DND-41 (cell line): ENCODE results near the gene SMIM1.

ENCODE experiments used
- ATAC-seq: fragments of 200-7000 bp; cut with Tn5 transposase; 3 replicates; pipeline ENCODE4 v1.9.1; 2021; ENCODE audit warnings: low read depth; ENCODE audit not compliant: insufficient read depth
- DNase-seq: peaks from one replicate; pipeline ENCODE4 v3.0.0-alpha.2; 2020
- H2AFZ ChIP-seq: 2 replicates; pipeline ENCODE4 v1.6.0; 2012; ENCODE audit warnings: low read depth, low read length
- H3K27ac ChIP-seq: 2 replicates; pipeline ENCODE4 v1.5.1; 2012; ENCODE audit warnings: low read length, inconsistent platforms
- H3K27me3 ChIP-seq: fragments of 200-600 bp; sonication (generic); 2 replicates; pipeline ENCODE4 v1.6.0; 2012; ENCODE audit warnings: low read length, mild to moderate bottlenecking, inconsistent platforms; ENCODE audit not compliant: insufficient read depth, poor library complexity
- H3K36me3 ChIP-seq: 2 replicates; pipeline ENCODE4 v1.5.1; 2012; ENCODE audit warnings: low read length, inconsistent platforms; ENCODE audit not compliant: insufficient read depth
- H3K4me1 ChIP-seq: 2 replicates; pipeline ENCODE4 v1.5.1; 2012; ENCODE audit warnings: mild to moderate bottlenecking, low read length; ENCODE audit not compliant: insufficient read depth
- H3K4me2 ChIP-seq: 2 replicates; pipeline ENCODE4 v1.6.0; 2012; ENCODE audit warnings: mild to moderate bottlenecking, moderate library complexity, low read length, inconsistent platforms; ENCODE audit not compliant: insufficient read depth
- H3K4me3 ChIP-seq, 2 experiments: fragments of 200-600 bp in 1 of 2; shearing (Covaris generic) in 1 of 2; 2 replicates each; pipeline ENCODE4 v1.5.1; 2012 to 2016; ENCODE audit warnings: inconsistent platforms in 2 of 2, low read length in 2 of 2, mild to moderate bottlenecking in 2 of 2, low read depth in 1 of 2, moderate library complexity in 1 of 2
- H3K79me2 ChIP-seq: 2 replicates; pipeline ENCODE4 v1.6.0; 2012; ENCODE audit warnings: low read length, inconsistent platforms; ENCODE audit not compliant: insufficient read depth
- H3K9ac ChIP-seq: 2 replicates; pipeline ENCODE4 v1.6.0; 2012; ENCODE audit warnings: low read depth, mild to moderate bottlenecking, inconsistent platforms, low read length, moderate library complexity
- H3K9me3 ChIP-seq: 2 replicates; pipeline ENCODE4 v1.5.1; 2012; ENCODE audit warnings: low read length, moderate library complexity, mild to moderate bottlenecking, inconsistent platforms; ENCODE audit not compliant: insufficient read depth, severe bottlenecking
- H4K20me1 ChIP-seq: 2 replicates; pipeline ENCODE4 v1.6.0; 2012; ENCODE audit warnings: low read length; ENCODE audit not compliant: insufficient read depth
- EZH2 ChIP-seq: IDR thresholded peaks from 3 replicates; pipeline ENCODE4 v1.6.1; 2012; ENCODE audit warnings: borderline replicate concordance, low read depth, mild to moderate bottlenecking, moderate library complexity, low read length, inconsistent platforms; ENCODE audit not compliant: severe bottlenecking
- TF ChIP-seq, protein P1 (sequence below): IDR thresholded peaks from 2 replicates; pipeline ENCODE4 v1.5.1; 2012; ENCODE audit warnings: borderline replicate concordance, low read length, moderate library complexity, mild to moderate bottlenecking; ENCODE audit not compliant: poor library complexity, severe bottlenecking; ENCODE audit errors: extremely low read depth

SMIM1 gene

GRCh38 chr1:3779912-3780416 lies 7.4 kb downstream of the SMIM1 start:
- H3K9me3 ChIP-seq: no peaks in the 10 kb centered on the region
- H4K20me1 ChIP-seq: peaks cover 24% of the 10 kb centered on the region
- H3K9ac ChIP-seq: no peak overlapping the region
- H3K27ac ChIP-seq: no peak overlapping the region
- no peaks in the 10 kb centered on the region for H3K79me2 ChIP-seq
- no peaks in the 10 kb centered on the region for H3K27me3 ChIP-seq
- DNase-seq (no peak), ATAC-seq (no peak)
- TF ChIP-seq, protein P1, sequence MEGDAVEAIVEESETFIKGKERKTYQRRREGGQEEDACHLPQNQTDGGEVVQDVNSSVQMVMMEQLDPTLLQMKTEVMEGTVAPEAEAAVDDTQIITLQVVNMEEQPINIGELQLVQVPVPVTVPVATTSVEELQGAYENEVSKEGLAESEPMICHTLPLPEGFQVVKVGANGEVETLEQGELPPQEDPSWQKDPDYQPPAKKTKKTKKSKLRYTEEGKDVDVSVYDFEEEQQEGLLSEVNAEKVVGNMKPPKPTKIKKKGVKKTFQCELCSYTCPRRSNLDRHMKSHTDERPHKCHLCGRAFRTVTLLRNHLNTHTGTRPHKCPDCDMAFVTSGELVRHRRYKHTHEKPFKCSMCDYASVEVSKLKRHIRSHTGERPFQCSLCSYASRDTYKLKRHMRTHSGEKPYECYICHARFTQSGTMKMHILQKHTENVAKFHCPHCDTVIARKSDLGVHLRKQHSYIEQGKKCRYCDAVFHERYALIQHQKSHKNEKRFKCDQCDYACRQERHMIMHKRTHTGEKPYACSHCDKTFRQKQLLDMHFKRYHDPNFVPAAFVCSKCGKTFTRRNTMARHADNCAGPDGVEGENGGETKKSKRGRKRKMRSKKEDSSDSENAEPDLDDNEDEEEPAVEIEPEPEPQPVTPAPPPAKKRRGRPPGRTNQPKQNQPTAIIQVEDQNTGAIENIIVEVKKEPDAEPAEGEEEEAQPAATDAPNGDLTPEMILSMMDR: no peak
- TF ChIP-seq EZH2: no peak
- no peaks in the 10 kb centered on the region for H3K4me1 ChIP-seq
- no peak overlapping the region for H3K4me2 ChIP-seq
- H3K4me3 ChIP-seq: no peak overlapping the region
- peaks cover 61% of the 10 kb centered on the region for H3K36me3 ChIP-seq
- no peak overlapping the region for H2AFZ ChIP-seq

DNA sequence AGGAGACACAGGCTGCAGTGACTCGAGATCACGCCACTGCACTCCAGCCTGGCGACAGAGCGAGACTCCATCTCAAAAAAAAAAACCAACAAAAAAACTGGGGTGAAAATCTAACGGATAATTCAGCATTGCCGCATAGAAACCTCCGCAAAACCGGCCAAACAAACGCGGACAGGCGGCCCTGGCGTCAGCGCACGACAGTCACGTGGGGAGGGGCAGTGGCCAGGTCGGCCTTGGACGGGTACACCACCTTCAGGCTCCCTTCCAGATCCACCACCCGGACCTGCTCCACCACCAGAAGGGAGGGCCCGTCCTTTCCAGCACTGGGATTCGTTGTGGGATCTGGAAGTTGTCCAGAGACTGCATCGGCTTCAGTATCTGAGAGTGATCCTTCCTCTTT lies 8.4 kb downstream of the SMIM1 start:
- H3K36me3 ChIP-seq: peaks cover 70% of the 10 kb centered on the region
- H2AFZ ChIP-seq: no peak overlapping the region
- H3K27ac ChIP-seq: no peak overlapping the region
- H3K9me3 ChIP-seq: no peaks in the 10 kb centered on the region
- no peaks in the 10 kb centered on the region for H3K79me2 ChIP-seq
- DNase-seq (no peak), ATAC-seq (no peak)
- H4K20me1 ChIP-seq: peaks cover 22% of the 10 kb centered on the region
- H3K4me3 ChIP-seq: no peak overlapping the region
- no peaks in the 10 kb centered on the region for H3K27me3 ChIP-seq
- TF ChIP-seq, protein P1: no peak
- no peak for TF ChIP-seq EZH2
- H3K4me2 ChIP-seq: no peak overlapping the region
- H3K9ac ChIP-seq: no peak overlapping the region
- no peaks in the 10 kb centered on the region for H3K4me1 ChIP-seq

DNA sequence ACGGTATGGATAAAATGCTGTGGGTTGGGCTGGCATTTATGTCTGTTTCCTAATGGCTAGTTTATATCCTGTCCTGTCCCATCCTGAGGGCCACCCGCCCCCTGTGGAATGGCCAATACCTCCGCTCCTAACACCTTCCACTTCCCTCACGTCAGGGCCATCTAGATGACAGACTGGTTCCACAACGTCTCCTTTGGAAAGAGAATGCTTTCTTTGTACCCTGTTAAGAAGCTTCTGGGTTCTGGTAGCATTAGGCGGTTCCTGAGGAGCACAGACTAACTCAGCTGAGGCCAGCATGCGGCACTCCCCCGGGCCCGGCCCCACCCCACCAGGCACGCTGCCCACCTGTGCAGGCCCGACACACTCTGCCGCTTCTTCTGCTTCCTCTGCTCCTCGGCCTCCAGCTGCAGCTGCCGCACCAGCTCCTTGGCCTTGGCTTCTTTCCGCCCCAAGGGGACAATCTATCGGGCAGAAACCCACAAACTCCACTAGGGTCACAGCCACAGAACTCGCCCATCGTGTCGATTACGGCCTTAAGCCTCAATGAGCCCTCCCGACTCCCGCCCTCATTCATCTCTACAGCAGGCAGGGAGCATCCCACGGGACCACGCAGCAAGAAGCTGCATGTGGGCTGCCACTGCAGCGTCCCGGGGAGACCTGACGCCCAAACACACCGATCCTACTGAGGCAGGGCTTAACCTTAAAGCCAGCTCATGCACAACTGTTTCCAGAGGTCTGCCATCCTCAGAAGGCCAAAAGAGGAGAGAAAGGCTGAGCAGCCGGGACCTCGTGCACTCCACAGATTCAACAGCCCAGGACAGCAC lies 11.3 kb downstream of the SMIM1 start:
- Histone ChIP-seq H3K4me2 (no peak overlapping the region), H3K36me3 (peaks cover 97% of the 10 kb centered on the region), H3K79me2 (peaks cover 12% of the 10 kb centered on the region), H3K27ac (no peak overlapping the region), H3K27me3 (no peaks in the 10 kb centered on the region), H2AFZ (no peak overlapping the region), H3K4me3 (no peak overlapping the region), H3K4me1 (no peaks in the 10 kb centered on the region), H4K20me1 (peaks cover 24% of the 10 kb centered on the region), H3K9me3 (no peaks in the 10 kb centered on the region), H3K9ac (no peak overlapping the region)
- no peak for DNase-seq
- no peak for ATAC-seq
- no peak for TF ChIP-seq EZH2
- TF ChIP-seq, protein P1: no peak
